Vagina (tissue), 2 donors: ENCODE data around the gene LIMS1.
"Not testable (repeated sequence)": the region's sequence is repeated elsewhere in the genome, so short reads cannot be mapped to it uniquely, and the experiment has no call there.

Source experiments
- POLR2AphosphoS5 ChIP-seq, 2 donors: sonication (generic); formaldehyde crosslinking; IDR thresholded peaks; one replicate each; pipeline ENCODE4 v1.9.0; 2017; ENCODE audit warnings: antibody characterized with exemption in 2 of 2, mild to moderate bottlenecking in 2 of 2, low read depth in 1 of 2; ENCODE audit not compliant: insufficient read depth in 1 of 2
- TF ChIP-seq, protein P1 (sequence below), 3 experiments: fragments of 450-650 bp in 2 of 3; fragments of 200-600 bp in 1 of 3; sonication (generic) in 1 of 3; IDR thresholded peaks; one replicate each; pipeline ENCODE4 v1.5.1; 2017 to 2019; ENCODE audit warnings: antibody characterized with exemption in 3 of 3, mild to moderate bottlenecking in 2 of 3, moderate library complexity in 2 of 3

DNA sequence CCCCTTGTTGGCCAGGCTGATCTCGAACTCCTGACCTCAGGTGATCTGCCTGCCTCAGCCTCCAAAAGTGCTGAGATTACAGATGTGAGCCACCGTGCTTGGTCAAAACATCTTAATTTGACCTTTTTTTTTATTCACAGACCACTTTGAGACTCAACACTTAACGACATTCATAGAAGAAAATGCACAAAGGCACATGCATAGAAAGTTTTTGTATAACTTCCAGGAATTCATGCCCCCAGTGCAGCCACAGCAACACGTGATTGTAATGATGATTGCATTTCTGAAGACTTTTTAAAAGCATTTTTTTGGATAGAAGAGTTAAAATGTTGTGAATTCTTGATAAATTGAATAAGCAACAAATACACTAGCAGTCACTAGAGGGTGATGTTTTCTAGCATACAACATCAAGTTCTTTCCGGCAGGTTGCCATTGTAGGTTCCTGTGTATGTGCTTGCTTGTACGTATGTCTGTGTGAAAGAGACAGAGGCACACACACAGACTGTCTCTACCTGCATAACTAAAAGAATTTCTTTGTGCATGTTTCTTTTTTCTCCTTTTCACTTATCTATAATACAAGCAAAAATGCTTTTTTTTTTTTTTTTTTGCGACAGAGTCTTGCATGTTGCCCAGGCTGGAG, 63.0 kb downstream of the LIMS1 start:
- TF ChIP-seq, protein P1, sequence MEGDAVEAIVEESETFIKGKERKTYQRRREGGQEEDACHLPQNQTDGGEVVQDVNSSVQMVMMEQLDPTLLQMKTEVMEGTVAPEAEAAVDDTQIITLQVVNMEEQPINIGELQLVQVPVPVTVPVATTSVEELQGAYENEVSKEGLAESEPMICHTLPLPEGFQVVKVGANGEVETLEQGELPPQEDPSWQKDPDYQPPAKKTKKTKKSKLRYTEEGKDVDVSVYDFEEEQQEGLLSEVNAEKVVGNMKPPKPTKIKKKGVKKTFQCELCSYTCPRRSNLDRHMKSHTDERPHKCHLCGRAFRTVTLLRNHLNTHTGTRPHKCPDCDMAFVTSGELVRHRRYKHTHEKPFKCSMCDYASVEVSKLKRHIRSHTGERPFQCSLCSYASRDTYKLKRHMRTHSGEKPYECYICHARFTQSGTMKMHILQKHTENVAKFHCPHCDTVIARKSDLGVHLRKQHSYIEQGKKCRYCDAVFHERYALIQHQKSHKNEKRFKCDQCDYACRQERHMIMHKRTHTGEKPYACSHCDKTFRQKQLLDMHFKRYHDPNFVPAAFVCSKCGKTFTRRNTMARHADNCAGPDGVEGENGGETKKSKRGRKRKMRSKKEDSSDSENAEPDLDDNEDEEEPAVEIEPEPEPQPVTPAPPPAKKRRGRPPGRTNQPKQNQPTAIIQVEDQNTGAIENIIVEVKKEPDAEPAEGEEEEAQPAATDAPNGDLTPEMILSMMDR (IDR thresholded peaks at IDR 0.05), result not testable (repeated sequence)
- not testable (repeated sequence) for TF ChIP-seq POLR2AphosphoS5 (IDR thresholded peaks at IDR 0.05; ENCODE audit: insufficient read depth in 1 of 2, low read depth in 1 of 2)
